Measurements from ENCODE around the gene CCNC.

DNA sequence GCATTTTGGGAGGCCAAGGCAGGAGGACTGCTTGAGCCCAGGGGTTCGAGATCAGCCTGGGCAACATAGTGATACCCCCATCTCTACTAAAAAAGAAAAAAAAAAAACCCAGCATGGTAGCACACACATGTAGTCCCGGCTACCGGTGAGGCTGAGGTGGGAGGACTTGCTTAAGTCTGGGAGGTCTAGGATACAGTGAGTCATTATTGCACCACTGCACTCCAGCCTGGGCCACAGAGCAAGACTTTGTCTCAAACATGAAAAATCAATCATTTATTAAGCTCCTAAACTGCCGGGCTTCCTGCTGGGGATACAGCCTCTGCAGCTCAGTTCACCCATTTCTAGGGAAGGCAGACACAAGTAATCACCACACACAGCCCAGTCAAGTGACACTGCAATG is 45.9 kb downstream of the CCNC start:
- TF ChIP-seq POLR2AphosphoS5 (IDR thresholded peaks at IDR 0.05; ENCODE audit: insufficient read depth in 1 of 2, low read depth in 1 of 2): no peak
- TF ChIP-seq POLR2A (IDR thresholded peaks at IDR 0.05): no peak
